Fibroblast of villous mesenchyme (primary cell): ENCODE measurements around the gene GLB1L2. TPM values are rescaled to one million over a fixed set of nuclear protein-coding genes. Genes with fewer than 3 reads are reported as not detected.

Experiments used
- DNase-seq: peaks from one replicate; pipeline ENCODE4 v3.0.0-alpha.2; 2010; ENCODE audit warnings: low read depth
- H3K4me3 ChIP-seq: 2 replicates; pipeline ENCODE4 v1.5.1; 2011; ENCODE audit warnings: low read depth, mild to moderate bottlenecking, low read length
- total RNA-seq: library from RNA; depleted of rRNA; stranded (reverse); fragments of >200 nt; gene quantifications from 2 replicates; pipeline ENCODE4 v1.2.3, GENCODE V29; 2012
- TF ChIP-seq, protein P1 (sequence below): IDR thresholded peaks from 2 replicates; pipeline ENCODE4 v1.5.1; 2012; ENCODE audit warnings: low read depth, mild to moderate bottlenecking, low read length; ENCODE audit not compliant: insufficient read depth

Gene GLB1L2
- total RNA-seq, 1 donor = not detected

DNA sequence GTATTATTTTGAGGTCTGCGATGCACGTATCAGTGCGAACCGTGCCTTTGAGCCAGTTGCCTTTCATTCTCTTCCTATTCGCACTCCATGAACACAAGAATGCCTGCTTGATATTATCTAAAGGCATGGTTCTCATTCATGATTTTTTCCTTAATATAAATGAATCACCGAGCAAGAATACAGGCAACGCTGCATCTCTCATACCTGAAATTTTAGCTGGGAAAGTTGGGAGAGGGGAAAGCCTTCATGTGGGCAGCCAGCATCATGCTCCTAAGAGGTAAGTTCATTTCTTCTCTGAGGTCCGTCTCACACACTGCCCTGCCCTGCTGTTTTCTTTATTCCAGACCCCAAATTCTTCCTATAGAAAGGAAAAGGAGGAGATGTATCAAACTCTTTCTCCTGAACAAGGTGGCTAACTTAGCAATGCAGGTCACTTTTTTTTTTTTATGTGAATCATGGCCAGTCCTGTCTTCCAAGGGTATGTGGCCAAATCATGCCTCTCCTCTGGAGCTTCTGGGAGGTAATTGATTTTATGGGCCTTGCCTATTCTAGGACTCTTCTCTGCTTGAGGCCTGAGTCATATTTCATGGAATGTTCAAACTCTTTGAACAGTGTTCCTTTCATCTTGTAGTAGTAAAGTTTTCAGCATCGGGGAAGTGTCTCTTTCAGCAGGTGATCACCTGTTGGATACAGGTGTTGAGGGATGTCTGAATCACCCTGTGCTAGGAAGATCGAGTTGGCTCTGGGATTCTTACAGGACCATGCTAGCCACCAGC, 3.2 kb downstream of the GLB1L2 start:
- H3K4me3 ChIP-seq = no peak overlapping the region
- TF ChIP-seq, protein P1, sequence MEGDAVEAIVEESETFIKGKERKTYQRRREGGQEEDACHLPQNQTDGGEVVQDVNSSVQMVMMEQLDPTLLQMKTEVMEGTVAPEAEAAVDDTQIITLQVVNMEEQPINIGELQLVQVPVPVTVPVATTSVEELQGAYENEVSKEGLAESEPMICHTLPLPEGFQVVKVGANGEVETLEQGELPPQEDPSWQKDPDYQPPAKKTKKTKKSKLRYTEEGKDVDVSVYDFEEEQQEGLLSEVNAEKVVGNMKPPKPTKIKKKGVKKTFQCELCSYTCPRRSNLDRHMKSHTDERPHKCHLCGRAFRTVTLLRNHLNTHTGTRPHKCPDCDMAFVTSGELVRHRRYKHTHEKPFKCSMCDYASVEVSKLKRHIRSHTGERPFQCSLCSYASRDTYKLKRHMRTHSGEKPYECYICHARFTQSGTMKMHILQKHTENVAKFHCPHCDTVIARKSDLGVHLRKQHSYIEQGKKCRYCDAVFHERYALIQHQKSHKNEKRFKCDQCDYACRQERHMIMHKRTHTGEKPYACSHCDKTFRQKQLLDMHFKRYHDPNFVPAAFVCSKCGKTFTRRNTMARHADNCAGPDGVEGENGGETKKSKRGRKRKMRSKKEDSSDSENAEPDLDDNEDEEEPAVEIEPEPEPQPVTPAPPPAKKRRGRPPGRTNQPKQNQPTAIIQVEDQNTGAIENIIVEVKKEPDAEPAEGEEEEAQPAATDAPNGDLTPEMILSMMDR = no peak
- DNase-seq = no peak

DNA sequence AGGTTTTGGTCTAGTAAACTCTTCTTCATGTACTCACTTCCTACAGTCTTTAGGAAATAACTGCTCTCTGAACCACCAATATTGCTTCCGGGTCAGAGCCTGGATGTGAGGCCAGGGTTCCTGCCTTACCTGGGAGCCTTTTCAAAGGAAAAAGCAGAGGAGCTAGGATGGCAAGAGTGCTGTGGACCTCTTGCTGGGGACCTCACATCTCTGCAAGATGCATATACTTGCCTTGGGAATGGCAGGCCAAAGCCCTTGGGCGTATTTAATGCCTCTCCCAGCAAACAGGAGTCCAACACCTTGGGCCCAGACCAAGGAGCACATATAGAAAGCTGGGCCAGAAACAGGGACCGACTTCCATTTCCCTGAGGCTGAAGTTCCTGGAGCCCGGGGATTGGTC, 5.3 kb downstream of the GLB1L2 start:
- no peak overlapping the region for H3K4me3 ChIP-seq
- TF ChIP-seq, protein P1 = no peak
- DNase-seq = no peak

DNA sequence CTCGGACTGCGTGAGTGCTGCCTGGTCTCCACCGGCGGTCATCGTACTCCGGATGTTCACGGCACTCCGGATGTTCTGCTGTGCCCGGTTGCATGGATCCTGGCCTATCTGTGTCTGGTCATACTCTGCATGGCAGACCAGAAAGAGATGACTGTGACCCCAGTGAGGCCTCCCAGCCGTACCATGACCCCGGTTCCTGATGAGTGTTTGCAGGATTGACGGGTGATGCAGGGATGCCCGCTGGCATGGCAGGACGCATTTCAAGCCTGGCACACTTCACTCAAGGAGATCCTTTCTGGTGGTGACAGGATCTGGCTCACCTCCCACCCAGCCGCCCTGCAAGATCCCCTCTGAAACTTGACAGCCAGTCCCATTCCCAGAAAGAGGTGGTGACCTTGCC, 6.3 kb downstream of the GLB1L2 start:
- TF ChIP-seq, protein P1 = no peak
- no peak overlapping the region for H3K4me3 ChIP-seq
- no peak for DNase-seq

DNA sequence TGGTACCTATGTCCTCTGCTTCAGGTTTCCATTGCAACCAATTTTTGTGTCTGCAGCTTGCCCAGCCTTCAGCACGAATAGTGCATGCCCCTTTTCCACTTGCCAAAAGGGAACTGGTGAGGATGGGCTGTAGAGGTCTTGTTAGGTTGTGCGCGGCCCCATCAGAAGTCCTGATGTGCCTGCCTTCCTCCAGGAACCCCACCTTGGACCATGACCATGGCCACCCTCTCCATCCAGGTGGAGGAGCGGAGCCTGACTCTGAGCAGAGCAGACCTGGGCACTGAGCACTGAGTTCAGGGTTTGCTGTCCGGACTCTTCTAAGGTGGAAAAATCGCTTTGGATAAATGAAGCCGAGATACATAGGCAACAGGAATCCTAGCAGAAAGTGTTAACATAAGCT, 6.9 kb downstream of the GLB1L2 start:
- TF ChIP-seq, protein P1 = no peak
- H3K4me3 ChIP-seq = no peak overlapping the region
- no peak for DNase-seq

DNA sequence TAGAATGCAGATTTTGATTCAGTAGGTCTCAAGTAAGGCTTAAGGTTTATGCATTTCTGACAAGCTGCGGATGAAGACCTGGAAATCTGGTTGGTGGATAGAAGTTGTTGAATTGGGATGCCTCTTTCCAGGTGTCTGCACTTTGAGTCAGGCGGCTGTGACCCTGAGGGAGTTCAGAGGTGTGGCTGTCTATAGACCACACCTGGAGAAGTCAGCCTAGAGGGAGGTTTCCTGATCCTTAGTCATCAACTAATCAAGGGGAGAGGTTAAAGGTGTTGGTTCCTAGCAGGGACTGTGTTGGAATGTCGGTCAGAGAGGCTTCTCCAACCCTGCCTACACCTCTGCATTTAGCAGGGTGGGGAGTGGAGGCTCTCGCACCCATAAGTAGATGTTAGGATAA, 8.0 kb downstream of the GLB1L2 start:
- TF ChIP-seq, protein P1 = no peak
- H3K4me3 ChIP-seq = no peak overlapping the region
- DNase-seq = no peak

DNA sequence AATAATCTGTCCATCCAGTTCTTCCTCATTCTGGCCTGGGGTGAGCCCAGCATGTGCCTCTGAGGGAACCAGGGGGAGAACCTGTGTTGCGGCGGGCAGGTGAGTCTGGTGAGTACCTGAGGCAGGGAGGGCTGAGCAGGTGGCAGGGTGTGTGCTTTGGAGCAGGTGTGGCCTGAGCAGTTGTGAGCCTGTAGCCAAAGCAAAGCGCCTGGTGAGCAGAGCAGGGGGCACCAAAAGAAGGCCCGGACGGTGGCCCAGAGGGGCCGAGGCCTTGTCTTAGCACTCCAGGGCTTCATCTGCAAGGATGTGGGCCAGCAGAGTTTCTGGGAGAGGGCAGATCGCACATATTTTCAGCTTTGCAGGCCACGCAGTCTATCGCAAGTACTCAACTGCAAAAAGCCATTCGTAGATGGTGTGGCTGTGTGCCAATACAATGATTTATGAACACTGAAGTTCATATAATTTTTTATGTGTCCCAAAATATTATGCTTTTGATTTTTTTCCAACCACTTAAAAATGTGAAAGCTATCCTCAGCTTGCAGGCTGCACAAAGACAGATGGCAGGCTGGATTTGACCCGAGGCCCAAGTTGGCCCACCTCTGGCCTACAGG, 8.7 kb downstream of the GLB1L2 start:
- no peak overlapping the region for H3K4me3 ChIP-seq
- no peak for DNase-seq
- TF ChIP-seq, protein P1 = no peak
